Heart right ventricle (tissue), 16 donors: Measurements from ENCODE around the gene FAM9A. TPM values are rescaled to one million over a fixed set of nuclear protein-coding genes. Genes with fewer than 3 reads are reported as not detected.
"Not testable (repeated sequence)": the region's sequence is repeated elsewhere in the genome, so short reads cannot be mapped to it uniquely, and the experiment has no call there.

ENCODE experiments used
- ATAC-seq, 8 donors: fragments of 200-7000 bp; cut with Tn5 transposase; one replicate each; pipeline ENCODE4 v1.9.1; 2020; ENCODE audit warnings: mild to moderate bottlenecking in 8 of 8, moderate library complexity in 8 of 8, moderate number of reproducible peaks in 1 of 8
- DNase-seq, 2 donors: peaks; one replicate each; pipeline ENCODE4 v3.0.0-alpha.2; 2020
- H3K27ac ChIP-seq, 10 donors: fragments of 200-600 bp; sonication (generic) in 2 of 10; one replicate each; pipeline versions ENCODE4 v1.5.0 to v1.8.0; 2020 to 2022; ENCODE audit warnings: mild to moderate bottlenecking in 3 of 10
- H3K27me3 ChIP-seq, 7 donors: fragments of 200-600 bp; one replicate each; pipeline ENCODE4 v1.8.0; 2021 to 2022; ENCODE audit warnings: mild to moderate bottlenecking in 2 of 7
- H3K36me3 ChIP-seq, 9 donors: fragments of 200-600 bp; sonication (generic) in 1 of 9; one replicate each; pipeline versions ENCODE4 v1.5.0 to v1.8.0; 2020 to 2022; ENCODE audit warnings: mild to moderate bottlenecking in 2 of 9
- H3K4me1 ChIP-seq, 9 donors: fragments of 200-600 bp; sonication (generic) in 1 of 9; one replicate each; pipeline versions ENCODE4 v1.5.0 to v1.8.0; 2020 to 2022; ENCODE audit warnings: mild to moderate bottlenecking in 4 of 9
- H3K4me3 ChIP-seq, 10 donors: fragments of 200-600 bp; sonication (generic) in 2 of 10; one replicate each; pipeline versions ENCODE4 v1.5.0 to v1.8.0; 2020 to 2022; ENCODE audit warnings: mild to moderate bottlenecking in 7 of 10, moderate library complexity in 2 of 10
- H3K9me3 ChIP-seq, 11 donors: fragments of 200-600 bp in 10 of 11; sonication (generic) in 2 of 11; one replicate each; pipeline versions ENCODE4 v1.5.0 to v1.8.0; 2013 to 2022; ENCODE audit warnings: mild to moderate bottlenecking in 2 of 11, control low read depth in 1 of 11, moderate library complexity in 1 of 11
- WGBS, 2 donors: extraction: QIAGEN DNeasy Blood & Tissue Kit; methylation state at CpG; one replicate each; pipeline ENCODE4 v1.1.7; 2013; ENCODE audit warnings: inconsistent platforms in 1 of 2; 5-methylcytosine and 5-hydroxymethylcytosine counted together
- intact Hi-C, 10 donors: fragments of 100-400 bp; cut with DNase I; formaldehyde crosslinking; loops; one replicate each; pipeline versions ENCODE4 v1.11.1 to v1.14.2; 2022
- polyA plus RNA-seq, 2 donors: library from polyadenylated mRNA; stranded (reverse); fragments of 200-250 nt; gene quantifications; one replicate each; pipeline ENCODE4 v1.2.3, GENCODE V29; 2013
- total RNA-seq, 10 donors: library from RNA; stranded (reverse); fragmentation: NEBNext Ultra II Directional in 3 of 10; extraction: Animal tissue kit (Norgen Biotek cat#: 25700) in 3 of 10; gene quantifications; one replicate each; pipeline versions ENCODE4 v1.2.1 to v1.2.4, GENCODE V29; 2021 to 2023
- TF ChIP-seq, protein P1 (sequence below), 9 donors: fragments of 200-600 bp; sonication (generic) in 2 of 9; IDR thresholded peaks; one replicate each; pipeline versions ENCODE4 v1.5.0 to v1.8.0; 2021 to 2022; ENCODE audit warnings: antibody characterized with exemption in 9 of 9, mild to moderate bottlenecking in 5 of 9, moderate library complexity in 1 of 9
- donor health status: Arrhythmogenic right ventricular cardiomyopathy.
- donor health status: ischemic (EF 13 %, LVEDD 7.1; RV severe dilation, severe dysfunction).
- donor health status: healthy with polysubstance abuse.
- donor health status: DM: no; HTN: yes; CAD: no.
- donor health status: DM: no; HTN: no; CAD: no.
- donor health status: ischemic (EF 25% LVEDD 6.9; RV normal size, moderate dysfunction).
- donor health status: ischemic (EF 25% LVEDD 5.7; RV mildly dilated, moderate dysfunction).
- donor health status: healthy.
- donor health status: DM: yes; HTN: yes; CAD: no.
- donor health status: Ischemic cardiomyopathy.
- donor health status: ischemic (EF 35%, LVEDD 5.7; RV mildly dilated, moderate dysfunction).
- donor health status: nonischemic (EF 11% LVEDD 7.7; RV severe dilation, severe dysfunction).
- donor health status: DM: yes; HTN: yes; CAD: no.
- donor health status: PGD.
- donor health status: ischemic (EF 29% LVEDD 5.4; RV normal size, mild dysfunction).
- donor health status: nonischemic (EF 23%, LVEDD 6.1; RV moderate dilation, normal function).

Gene FAM9A
- total and polyA plus RNA-seq, 12 donors, result not detected

DNA sequence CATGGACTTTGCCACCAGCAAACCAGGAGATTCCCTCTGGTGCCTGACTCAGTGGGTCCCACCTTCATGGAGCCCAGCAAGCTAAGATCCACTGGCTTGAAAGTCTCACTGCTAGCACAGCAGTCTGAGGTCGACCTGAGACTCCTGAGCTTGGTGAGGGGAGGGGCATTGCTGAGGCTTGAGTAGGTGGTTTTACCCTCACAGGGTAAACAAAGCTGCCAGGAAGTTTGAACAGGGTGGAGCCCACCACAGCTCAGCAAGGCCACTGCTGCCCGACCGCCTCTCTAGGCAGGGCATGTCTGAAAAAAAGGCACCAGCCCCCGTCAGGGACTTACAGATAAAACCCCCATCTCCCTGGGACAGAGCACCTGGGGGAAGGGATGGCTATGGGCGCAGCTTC lies 28.1 kb downstream of the FAM9A start:
- DNase-seq, result no peak
- Histone ChIP-seq H3K27me3 (peaks cover 0 to 40% (median 0%) of the 10 kb centered on the region in 7 donors), H3K27ac (no peak overlapping the region), H3K4me1 (no peaks in the 10 kb centered on the region), H3K4me3 (no peak overlapping the region), H3K9me3 (no peaks in the 10 kb centered on the region), H3K36me3 (no peaks in the 10 kb centered on the region)
- ATAC-seq, result no peak
- WGBS, 2 donors, result 59 to 70% methylated on average over 5 of the region's 5 CpGs
- intact Hi-C loops, result no loop called here
- TF ChIP-seq, protein P1, sequence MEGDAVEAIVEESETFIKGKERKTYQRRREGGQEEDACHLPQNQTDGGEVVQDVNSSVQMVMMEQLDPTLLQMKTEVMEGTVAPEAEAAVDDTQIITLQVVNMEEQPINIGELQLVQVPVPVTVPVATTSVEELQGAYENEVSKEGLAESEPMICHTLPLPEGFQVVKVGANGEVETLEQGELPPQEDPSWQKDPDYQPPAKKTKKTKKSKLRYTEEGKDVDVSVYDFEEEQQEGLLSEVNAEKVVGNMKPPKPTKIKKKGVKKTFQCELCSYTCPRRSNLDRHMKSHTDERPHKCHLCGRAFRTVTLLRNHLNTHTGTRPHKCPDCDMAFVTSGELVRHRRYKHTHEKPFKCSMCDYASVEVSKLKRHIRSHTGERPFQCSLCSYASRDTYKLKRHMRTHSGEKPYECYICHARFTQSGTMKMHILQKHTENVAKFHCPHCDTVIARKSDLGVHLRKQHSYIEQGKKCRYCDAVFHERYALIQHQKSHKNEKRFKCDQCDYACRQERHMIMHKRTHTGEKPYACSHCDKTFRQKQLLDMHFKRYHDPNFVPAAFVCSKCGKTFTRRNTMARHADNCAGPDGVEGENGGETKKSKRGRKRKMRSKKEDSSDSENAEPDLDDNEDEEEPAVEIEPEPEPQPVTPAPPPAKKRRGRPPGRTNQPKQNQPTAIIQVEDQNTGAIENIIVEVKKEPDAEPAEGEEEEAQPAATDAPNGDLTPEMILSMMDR (IDR thresholded peaks at IDR 0.05), result no peak

DNA sequence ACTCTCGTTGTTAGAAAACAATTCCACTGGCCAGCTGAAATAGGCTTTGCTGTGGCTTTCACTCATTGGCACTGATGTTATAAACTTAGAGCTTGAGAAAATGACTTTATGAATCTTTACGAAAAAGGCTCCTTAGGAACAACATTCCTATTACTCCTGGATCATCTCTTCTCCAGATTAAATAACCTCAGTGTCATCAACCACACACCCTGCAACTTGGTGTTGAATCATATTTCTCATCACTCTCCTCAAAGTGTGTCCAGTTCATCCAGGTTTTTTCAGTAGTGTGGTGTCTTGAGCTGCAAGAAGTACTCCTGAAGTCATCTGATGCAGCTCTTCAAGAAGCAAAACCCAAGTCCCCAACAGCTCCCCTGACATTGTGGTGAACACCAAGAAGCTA lies 41.2 kb downstream of the FAM9A start:
- TF ChIP-seq, protein P1 (IDR thresholded peaks at IDR 0.05), result no peak
- ATAC-seq, result no peak
- H3K4me3 ChIP-seq, result no peak overlapping the region
- intact Hi-C loops, result no loop called here
- WGBS, 2 donors, result 90% methylated on average over 2 of the region's 2 CpGs
- peaks cover 0 to 27% (median 0%) of the 10 kb centered on the region in 7 donors for H3K27me3 ChIP-seq
- H3K9me3 ChIP-seq, result no peaks in the 10 kb centered on the region
- H3K27ac ChIP-seq, result no peak overlapping the region
- no peaks in the 10 kb centered on the region for H3K4me1 ChIP-seq
- no peaks in the 10 kb centered on the region for H3K36me3 ChIP-seq
- no peak for DNase-seq

DNA sequence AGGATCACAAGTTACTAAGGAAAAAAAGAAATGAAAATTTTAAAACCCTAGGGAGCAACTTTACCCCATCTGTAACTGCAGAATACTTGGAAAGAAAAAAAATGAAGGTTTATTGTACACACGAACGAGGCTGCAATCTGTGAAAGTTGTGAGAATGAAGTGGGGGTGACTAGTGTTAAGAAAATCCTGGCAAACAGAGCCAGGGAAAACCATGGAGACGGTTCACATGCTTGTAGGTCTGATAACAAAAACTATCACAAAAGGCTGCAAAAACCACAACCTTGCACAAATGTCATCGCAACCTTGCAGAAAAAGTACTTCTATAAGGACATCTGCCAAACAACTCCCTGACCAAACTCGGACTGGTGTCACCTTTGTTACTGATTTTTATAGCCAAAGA lies 42.5 kb downstream of the FAM9A start:
- intact Hi-C loops, result loop anchor here in 1 of 10 donors (5.0 kb wide), 1 partner anchor 949 kb away; no protein-coding TSS in a partner anchor
- not testable (repeated sequence) for DNase-seq, H3K36me3 ChIP-seq, H3K4me1 ChIP-seq, H3K4me3 ChIP-seq, ATAC-seq, H3K27ac ChIP-seq, H3K9me3 ChIP-seq
- peaks cover 0 to 23% (median 0%) of the 10 kb centered on the region in 7 donors for H3K27me3 ChIP-seq
- WGBS, 2 donors, result 71 to 73% methylated on average over 4 to 5 of the region's 5 CpGs

DNA sequence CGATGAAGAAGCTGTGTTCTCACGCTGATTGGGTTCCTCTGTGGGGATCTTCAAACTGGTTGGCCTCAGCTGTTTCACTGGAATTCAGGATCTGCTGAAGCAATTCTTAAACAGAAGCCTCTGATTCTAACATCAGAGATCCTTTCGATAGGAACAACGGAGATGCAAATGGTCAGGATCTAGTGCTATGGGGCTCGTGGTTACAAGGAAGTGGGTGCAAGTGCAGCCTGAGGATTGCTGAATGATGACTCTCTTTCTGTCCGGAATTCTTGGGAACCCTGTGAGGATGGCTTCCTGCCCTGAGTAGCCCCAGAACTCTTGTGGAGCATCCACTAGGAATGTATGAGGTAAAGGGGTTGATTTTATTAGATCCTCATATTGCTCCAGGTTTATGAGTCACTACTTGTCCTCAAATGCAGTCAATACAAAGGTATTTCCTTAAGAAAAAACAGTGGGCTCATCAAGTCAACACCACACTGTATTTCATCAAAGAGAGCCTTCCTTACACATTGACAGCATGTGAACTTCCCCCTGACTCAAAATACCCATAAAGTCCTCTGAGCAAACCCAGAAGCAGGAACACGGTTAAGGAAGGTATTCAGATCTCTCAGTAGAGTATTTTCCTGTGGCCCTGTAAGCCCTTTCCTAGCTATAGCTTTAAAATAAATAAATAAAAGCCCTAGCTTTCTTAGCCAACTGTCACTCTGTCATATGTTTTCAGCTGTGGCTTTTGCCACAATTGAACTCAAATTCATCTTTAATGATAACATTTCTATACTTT lies 43.4 kb downstream of the FAM9A start:
- not testable (repeated sequence) for H3K4me3 ChIP-seq, H3K9me3 ChIP-seq, DNase-seq, H3K4me1 ChIP-seq, H3K36me3 ChIP-seq, H3K27ac ChIP-seq, ATAC-seq
- peaks cover 0 to 18% (median 0%) of the 10 kb centered on the region in 7 donors for H3K27me3 ChIP-seq
- intact Hi-C loops, result loop anchor here in 1 of 10 donors (5.0 kb wide), 1 partner anchor 950 kb away; no protein-coding TSS in a partner anchor
- WGBS, 2 donors, result 80 to 90% methylated on average over 7 of the region's 7 CpGs

DNA sequence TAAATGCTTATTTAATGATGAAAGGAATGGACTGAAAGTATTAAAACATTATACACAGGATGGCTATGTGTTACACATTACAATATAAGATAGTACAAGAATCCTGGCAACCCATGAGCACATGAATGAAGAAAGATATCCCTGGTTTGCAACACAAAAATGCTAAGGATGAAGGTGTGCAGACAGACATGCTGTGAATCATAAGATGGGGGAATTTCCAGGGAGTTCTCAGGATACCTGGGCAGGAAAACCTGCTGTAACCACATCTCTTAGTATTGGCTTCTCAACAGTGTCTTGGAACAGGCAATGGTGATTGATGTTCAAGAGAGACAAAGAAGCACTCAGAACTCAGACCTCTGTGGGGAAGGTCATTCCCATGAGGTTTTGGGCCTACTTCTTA lies 45.4 kb downstream of the FAM9A start:
- Histone ChIP-seq H3K27ac (no peak overlapping the region), H3K9me3 (no peaks in the 10 kb centered on the region), H3K36me3 (no peaks in the 10 kb centered on the region), H3K4me1 (no peaks in the 10 kb centered on the region), H3K4me3 (no peak overlapping the region), H3K27me3 (peaks cover 0 to 18% (median 0%) of the 10 kb centered on the region in 7 donors)
- DNase-seq (no peak), ATAC-seq (no peak)
- intact Hi-C loops, result loop anchor here in 1 of 10 donors (5.0 kb wide), 1 partner anchor 951 kb away; no protein-coding TSS in a partner anchor
- TF ChIP-seq, protein P1 (IDR thresholded peaks at IDR 0.05), result no peak
